Measurements from ENCODE around the gene PRPF19. TPM values are rescaled to one million over a fixed set of nuclear protein-coding genes. Genes with fewer than 3 reads are reported as not detected.
A peak's percentile ranks its signal among the peaks of the same experiment; 100 is the strongest.

The PRPF19 gene
- total and polyA plus RNA-seq, 2 of the 13 experiments (the other 11 are each of a cell fraction or from before 2014, with no cell fraction given) = 27.4 to 91.1 TPM

- in situ Hi-C loops (cut with HindIII; ENCODE audit: extremely low pct_ligation_motif_present, low pct_unique_long_range_greater_than_20kb) (no loop called here), intact Hi-C loops (cut with micrococcal nuclease; ENCODE audit: unreplicated experiment) (no loop called here)
- no TSS peak for BruUV-seq (replicated peaks)
- H3K27ac ChIP-seq (ENCODE audit: extremely low read length, insufficient read depth, low read length) = no peak overlapping the region
- H3K9ac ChIP-seq (ENCODE audit: insufficient read depth, low read depth, low read length) = no peak overlapping the region
- ChIA-PET CTCF (ENCODE audit: low intra/inter-chr PET ratio, low total read pairs) (no interaction called here), POLR2A (interaction anchor here (0.6 to 0.7 kb wide), 2 partner anchors 9 to 10 kb away, joined by 3 read pairs; no protein-coding TSS in a partner anchor)
- no peak for FAIRE-seq
- peak; percentile 26; the same call in 2 of the 3 replicates for ATAC-seq
- no peak overlapping the region for H3K4me3 ChIP-seq (replicated peaks in 1 of 3; ENCODE audit: insufficient read depth in 1 of 3, low read depth in 2 of 3, low read length in 3 of 3)
- no peak overlapping the region for H2AFZ ChIP-seq (ENCODE audit: low read length)
- H3K4me1 ChIP-seq (ENCODE audit: insufficient read depth, low read length) = peaks cover 23% of the 10 kb centered on the region
- DNase-seq (ENCODE audit: low spot score) = no peak
- no peak overlapping the region for H3K4me2 ChIP-seq (ENCODE audit: low read depth, low read length)
- no peaks in the 10 kb centered on the region for H3K79me2 ChIP-seq (ENCODE audit: insufficient read depth, low read length)
- H3K27me3 ChIP-seq (ENCODE audit: control insufficient read depth in 1 of 2, insufficient read depth in 2 of 2, low read length in 2 of 2) = no peaks in the 10 kb centered on the region
- peaks cover 3 to 4% of the 10 kb centered on the region in 2 experiments; a peak in 3 of 5 replicates for H3K36me3 ChIP-seq (replicated peaks in 1 of 2; ENCODE audit: control insufficient read depth in 1 of 2, insufficient read depth in 2 of 2, low read length in 2 of 2)
- no peaks in the 10 kb centered on the region for H4K20me1 ChIP-seq (ENCODE audit: insufficient read depth, low read length)
- 82% methylated on average over 4 of the region's 4 CpGs for WGBS (ENCODE audit: low lambda C conversion rate)
- H3K9me3 ChIP-seq (ENCODE audit: low read length) = no peaks in the 10 kb centered on the region
- TF ChIP-seq TBL1XR1 (IDR thresholded peaks at IDR 0.05; ENCODE audit: borderline replicate concordance, low read length, partially characterized antibody) = no peak
- no peak for TF ChIP-seq ZHX2 (IDR thresholded peaks at IDR 0.05; ENCODE audit: low read depth)
- TF ChIP-seq ZHX2 (CRISPR knock-in tag; IDR thresholded peaks at IDR 0.05; ENCODE audit: borderline replicate concordance) = no peak
- no peak for TF ChIP-seq ZNF383 (CRISPR knock-in tag; IDR thresholded peaks at IDR 0.05; ENCODE audit: borderline replicate concordance)
- no peak for TF ChIP-seq TOPORS (CRISPR knock-in tag; IDR thresholded peaks at IDR 0.05)
- no peak for TF ChIP-seq NFIB (CRISPR knock-in tag; IDR thresholded peaks at IDR 0.05; ENCODE audit: borderline replicate concordance)
- TF ChIP-seq, protein P1, sequence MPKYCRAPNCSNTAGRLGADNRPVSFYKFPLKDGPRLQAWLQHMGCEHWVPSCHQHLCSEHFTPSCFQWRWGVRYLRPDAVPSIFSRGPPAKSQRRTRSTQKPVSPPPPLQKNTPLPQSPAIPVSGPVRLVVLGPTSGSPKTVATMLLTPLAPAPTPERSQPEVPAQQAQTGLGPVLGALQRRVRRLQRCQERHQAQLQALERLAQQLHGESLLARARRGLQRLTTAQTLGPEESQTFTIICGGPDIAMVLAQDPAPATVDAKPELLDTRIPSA (CRISPR knock-in tag; IDR thresholded peaks at IDR 0.05; ENCODE audit: borderline replicate concordance) = no peak
- TF ChIP-seq ZFX (CRISPR knock-in tag; IDR thresholded peaks at IDR 0.05; ENCODE audit: low read depth) = no peak
- no peak for TF ChIP-seq ZNF207 (IDR thresholded peaks at IDR 0.05; ENCODE audit: borderline replicate concordance)
- TF ChIP-seq, protein P2, sequence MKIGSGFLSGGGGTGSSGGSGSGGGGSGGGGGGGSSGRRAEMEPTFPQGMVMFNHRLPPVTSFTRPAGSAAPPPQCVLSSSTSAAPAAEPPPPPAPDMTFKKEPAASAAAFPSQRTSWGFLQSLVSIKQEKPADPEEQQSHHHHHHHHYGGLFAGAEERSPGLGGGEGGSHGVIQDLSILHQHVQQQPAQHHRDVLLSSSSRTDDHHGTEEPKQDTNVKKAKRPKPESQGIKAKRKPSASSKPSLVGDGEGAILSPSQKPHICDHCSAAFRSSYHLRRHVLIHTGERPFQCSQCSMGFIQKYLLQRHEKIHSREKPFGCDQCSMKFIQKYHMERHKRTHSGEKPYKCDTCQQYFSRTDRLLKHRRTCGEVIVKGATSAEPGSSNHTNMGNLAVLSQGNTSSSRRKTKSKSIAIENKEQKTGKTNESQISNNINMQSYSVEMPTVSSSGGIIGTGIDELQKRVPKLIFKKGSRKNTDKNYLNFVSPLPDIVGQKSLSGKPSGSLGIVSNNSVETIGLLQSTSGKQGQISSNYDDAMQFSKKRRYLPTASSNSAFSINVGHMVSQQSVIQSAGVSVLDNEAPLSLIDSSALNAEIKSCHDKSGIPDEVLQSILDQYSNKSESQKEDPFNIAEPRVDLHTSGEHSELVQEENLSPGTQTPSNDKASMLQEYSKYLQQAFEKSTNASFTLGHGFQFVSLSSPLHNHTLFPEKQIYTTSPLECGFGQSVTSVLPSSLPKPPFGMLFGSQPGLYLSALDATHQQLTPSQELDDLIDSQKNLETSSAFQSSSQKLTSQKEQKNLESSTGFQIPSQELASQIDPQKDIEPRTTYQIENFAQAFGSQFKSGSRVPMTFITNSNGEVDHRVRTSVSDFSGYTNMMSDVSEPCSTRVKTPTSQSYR (CRISPR knock-in tag; IDR thresholded peaks at IDR 0.05; ENCODE audit: borderline replicate concordance) = no peak
- TF ChIP-seq ZNF580 (CRISPR knock-in tag; IDR thresholded peaks at IDR 0.05; ENCODE audit: borderline replicate concordance, low read depth) = no peak
- no peak for TF ChIP-seq PLRG1 (conservative IDR thresholded peaks at IDR 0.05)
- TF ChIP-seq ZNF749 (CRISPR knock-in tag; IDR thresholded peaks at IDR 0.05; ENCODE audit: borderline replicate concordance) = no peak
- TF ChIP-seq CHD4 (IDR thresholded peaks at IDR 0.05; ENCODE audit: borderline replicate concordance, low read length) = no peak
- no peak for TF ChIP-seq TMF1 (CRISPR knock-in tag; IDR thresholded peaks at IDR 0.05; ENCODE audit: low read depth)
These were observed 23.4 kb upstream of the PRPF19 start for GRCh38 chr11:60929764-60930163.

All from HepG2 (cell line).